Ishikawa (cell line): ENCODE results near the gene ZNF385C.

ENCODE experiments used
- CEBPB ChIP-seq: IDR thresholded peaks from 2 replicates; pipeline ENCODE4 v1.6.1; 2012
- CREB1 ChIP-seq: IDR thresholded peaks from 2 replicates; pipeline ENCODE4 v1.6.1; 2012; ENCODE audit warnings: low read depth
- EGR1 ChIP-seq: IDR thresholded peaks from 2 replicates; pipeline ENCODE4 v1.6.1; 2012
- EP300 ChIP-seq: IDR thresholded peaks from 2 replicates; pipeline ENCODE4 v1.6.1; 2012; ENCODE audit warnings: borderline replicate concordance
- FOXM1 ChIP-seq: IDR thresholded peaks from 2 replicates; pipeline ENCODE4 v1.6.1; 2012; ENCODE audit warnings: low read depth, borderline replicate concordance
- NFIC ChIP-seq: IDR thresholded peaks from 2 replicates; pipeline ENCODE4 v1.6.1; 2012
- RAD21 ChIP-seq: IDR thresholded peaks from 2 replicates; pipeline ENCODE4 v1.6.1; 2012; ENCODE audit warnings: low read depth
- TAF1 ChIP-seq: IDR thresholded peaks from 2 replicates; pipeline ENCODE4 v1.6.1; 2012; ENCODE audit warnings: low read depth, mild to moderate bottlenecking
- TCF12 ChIP-seq: IDR thresholded peaks from 2 replicates; pipeline ENCODE4 v1.6.1; 2012; ENCODE audit warnings: low read depth
- TEAD4 ChIP-seq: IDR thresholded peaks from 2 replicates; pipeline ENCODE4 v1.6.1; 2012
- YY1 ChIP-seq: IDR thresholded peaks from 2 replicates; pipeline ENCODE4 v1.6.1; 2012; ENCODE audit warnings: low read depth
- ZBTB7A ChIP-seq: IDR thresholded peaks from 2 replicates; pipeline ENCODE4 v1.6.1; 2012; ENCODE audit warnings: low read depth
- TF ChIP-seq, protein P1 (sequence below): IDR thresholded peaks from 2 replicates; pipeline ENCODE4 v1.6.1; 2012
- TF ChIP-seq, protein P2 (sequence below): IDR thresholded peaks from 2 replicates; pipeline ENCODE4 v1.6.1; 2012
- TF ChIP-seq, protein P3 (sequence below): IDR thresholded peaks from 2 replicates; pipeline ENCODE4 v1.6.1; 2012; ENCODE audit warnings: low read depth, mild to moderate bottlenecking

Gene ZNF385C

DNA sequence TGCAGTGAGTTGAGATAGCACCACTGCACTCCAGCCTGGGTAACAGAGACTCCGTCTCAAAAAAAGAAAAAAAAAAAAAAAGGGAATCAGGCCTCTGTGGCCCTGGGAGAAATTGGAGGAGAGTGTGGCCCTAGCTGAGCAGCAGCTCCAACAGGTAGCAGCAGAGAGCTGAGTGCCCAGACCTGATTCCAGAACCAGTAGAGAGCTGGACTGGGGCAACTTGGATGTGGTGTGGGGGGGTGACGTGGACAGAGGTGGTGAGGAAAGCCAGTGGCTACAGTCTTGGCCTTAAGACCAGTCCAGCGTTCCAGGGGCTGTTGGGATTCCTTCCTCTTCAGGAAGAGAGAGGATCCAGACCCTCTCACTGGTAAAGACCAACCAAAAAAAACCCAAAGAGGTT lies 26.0 kb upstream of the ZNF385C start:
- TF ChIP-seq, protein P1, sequence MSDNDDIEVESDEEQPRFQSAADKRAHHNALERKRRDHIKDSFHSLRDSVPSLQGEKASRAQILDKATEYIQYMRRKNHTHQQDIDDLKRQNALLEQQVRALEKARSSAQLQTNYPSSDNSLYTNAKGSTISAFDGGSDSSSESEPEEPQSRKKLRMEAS: no peak
- TF ChIP-seq TAF1 (no peak), EP300 (no peak), RAD21 (no peak), EGR1 (no peak), ZBTB7A (no peak), YY1 (no peak), FOXM1 (no peak), TCF12 (no peak), CREB1 (no peak), CEBPB (no peak), NFIC (no peak), TEAD4 (no peak)
- TF ChIP-seq, protein P2, sequence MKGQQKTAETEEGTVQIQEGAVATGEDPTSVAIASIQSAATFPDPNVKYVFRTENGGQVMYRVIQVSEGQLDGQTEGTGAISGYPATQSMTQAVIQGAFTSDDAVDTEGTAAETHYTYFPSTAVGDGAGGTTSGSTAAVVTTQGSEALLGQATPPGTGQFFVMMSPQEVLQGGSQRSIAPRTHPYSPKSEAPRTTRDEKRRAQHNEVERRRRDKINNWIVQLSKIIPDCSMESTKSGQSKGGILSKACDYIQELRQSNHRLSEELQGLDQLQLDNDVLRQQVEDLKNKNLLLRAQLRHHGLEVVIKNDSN: no peak
- TF ChIP-seq, protein P3, sequence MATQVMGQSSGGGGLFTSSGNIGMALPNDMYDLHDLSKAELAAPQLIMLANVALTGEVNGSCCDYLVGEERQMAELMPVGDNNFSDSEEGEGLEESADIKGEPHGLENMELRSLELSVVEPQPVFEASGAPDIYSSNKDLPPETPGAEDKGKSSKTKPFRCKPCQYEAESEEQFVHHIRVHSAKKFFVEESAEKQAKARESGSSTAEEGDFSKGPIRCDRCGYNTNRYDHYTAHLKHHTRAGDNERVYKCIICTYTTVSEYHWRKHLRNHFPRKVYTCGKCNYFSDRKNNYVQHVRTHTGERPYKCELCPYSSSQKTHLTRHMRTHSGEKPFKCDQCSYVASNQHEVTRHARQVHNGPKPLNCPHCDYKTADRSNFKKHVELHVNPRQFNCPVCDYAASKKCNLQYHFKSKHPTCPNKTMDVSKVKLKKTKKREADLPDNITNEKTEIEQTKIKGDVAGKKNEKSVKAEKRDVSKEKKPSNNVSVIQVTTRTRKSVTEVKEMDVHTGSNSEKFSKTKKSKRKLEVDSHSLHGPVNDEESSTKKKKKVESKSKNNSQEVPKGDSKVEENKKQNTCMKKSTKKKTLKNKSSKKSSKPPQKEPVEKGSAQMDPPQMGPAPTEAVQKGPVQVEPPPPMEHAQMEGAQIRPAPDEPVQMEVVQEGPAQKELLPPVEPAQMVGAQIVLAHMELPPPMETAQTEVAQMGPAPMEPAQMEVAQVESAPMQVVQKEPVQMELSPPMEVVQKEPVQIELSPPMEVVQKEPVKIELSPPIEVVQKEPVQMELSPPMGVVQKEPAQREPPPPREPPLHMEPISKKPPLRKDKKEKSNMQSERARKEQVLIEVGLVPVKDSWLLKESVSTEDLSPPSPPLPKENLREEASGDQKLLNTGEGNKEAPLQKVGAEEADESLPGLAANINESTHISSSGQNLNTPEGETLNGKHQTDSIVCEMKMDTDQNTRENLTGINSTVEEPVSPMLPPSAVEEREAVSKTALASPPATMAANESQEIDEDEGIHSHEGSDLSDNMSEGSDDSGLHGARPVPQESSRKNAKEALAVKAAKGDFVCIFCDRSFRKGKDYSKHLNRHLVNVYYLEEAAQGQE: no peak

DNA sequence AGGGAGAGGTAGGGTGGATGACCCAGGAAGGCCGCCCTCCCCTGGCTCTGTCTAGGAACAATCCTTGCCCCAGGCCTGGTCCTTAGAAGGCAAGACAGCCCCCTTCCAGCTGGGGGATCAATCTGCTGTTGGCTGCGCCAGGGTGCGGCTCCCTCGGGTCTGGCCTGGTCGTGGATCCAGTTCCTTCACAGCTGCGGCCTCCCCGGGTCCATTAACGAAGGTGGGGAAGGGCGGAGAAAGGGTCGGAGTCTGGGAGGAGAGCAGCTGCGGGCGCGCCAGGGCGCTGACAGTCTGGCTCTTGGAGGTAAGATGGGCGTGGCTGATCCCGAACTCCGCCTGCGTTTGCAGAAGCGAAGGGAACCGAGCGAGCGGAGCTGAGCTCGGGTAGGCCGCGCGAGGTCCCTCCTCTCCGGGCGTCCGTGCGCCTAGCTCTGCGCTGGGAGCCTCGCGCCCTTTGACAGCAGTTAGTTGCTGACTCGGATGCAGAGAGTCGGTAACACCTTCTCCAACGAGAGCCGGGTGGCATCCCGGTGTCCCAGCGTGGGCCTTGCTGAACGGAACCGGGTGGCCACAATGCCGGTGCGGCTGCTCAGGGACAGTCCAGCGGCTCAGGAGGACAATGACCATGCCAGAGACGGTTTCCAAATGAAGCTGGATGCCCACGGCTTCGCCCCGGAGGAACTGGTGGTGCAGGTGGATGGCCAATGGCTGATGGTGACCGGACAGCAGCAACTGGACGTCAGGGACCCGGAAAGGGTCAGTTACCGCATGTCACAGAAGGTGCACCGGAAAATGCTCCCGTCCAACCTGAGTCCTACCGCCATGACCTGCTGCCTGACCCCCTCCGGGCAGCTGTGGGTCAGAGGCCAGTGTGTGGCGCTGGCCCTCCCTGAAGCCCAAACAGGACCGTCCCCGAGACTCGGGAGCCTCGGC lies 24.4 kb upstream of the ZNF385C start, which contains the start of gene HSPB9:
Gene HSPB9, plus strand, starts transcription at position 434 of the 933 bp plus-strand sequence. Its CDS starts 47 bp downstream, at position 481.
- TF ChIP-seq, protein P1: no peak
- TF ChIP-seq, protein P3: no peak
- TF ChIP-seq, protein P2: no peak
- TF ChIP-seq RAD21 (no peak), TEAD4 (no peak), TCF12 (no peak)

DNA sequence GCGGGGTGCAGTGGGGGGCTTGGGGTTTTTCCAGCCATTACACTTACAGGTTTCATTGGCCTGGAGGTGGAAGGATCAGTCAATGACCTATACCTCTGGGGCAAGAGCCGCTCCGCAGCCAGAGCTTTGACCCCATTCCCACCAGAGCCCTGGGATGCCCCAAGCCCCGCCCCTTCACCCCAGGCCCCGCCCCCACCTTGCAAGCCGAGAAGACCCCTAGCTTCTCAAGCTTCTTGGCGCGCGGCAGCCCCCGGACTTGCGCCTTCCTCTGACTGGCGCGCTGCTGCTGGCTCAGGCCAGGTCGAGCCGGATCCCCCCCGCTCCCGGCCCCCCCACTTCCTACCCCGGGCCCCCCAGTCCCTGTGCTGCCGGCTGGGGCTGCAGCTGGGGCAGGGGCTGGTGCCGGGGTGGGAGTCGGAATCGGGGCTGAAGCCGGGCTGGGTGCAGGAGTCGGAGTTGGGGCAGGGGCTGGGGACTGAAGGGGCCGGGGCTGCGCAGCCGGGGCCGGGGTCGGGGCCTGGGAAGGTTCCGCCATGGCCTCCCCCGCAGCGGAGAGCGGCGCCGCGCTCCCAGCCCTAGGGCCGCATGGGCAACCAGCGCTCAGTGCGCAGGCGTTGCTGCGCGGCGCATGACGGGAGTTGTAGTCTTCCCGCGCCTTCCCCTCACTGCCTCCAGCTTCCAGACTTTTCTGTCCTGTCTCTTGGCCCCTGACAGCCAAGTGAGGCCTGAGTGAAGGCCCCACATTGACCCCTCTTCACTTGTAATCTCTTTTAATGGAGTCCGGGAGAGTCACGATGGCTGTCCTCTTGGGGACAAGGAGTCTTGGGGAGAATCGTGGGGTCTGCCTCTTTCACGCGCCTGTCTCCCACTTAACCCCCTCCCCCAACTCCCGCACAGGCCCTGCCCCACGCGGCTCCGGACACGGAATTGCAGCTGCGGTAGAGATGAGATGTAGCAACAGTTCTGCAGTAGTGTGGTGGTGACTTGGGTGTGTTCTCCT lies 22.8 kb upstream of the ZNF385C start, which contains the start of gene KAT2A:
Gene KAT2A, minus strand, starts transcription at position 598 of the 1,000 bp plus-strand sequence. Its CDS starts 63 bp downstream, at position 535.
- 0 out of 2 replicates have a peak, but pooled peaks have one; percentile 10 for TF ChIP-seq TEAD4
- no peak for TF ChIP-seq NFIC
- TF ChIP-seq TAF1: peak; percentile 66; the same call in 1 of the 2 replicates
- no peak for TF ChIP-seq CEBPB
- TF ChIP-seq, protein P1: peak; percentile 90
- no peak for TF ChIP-seq EP300
- TF ChIP-seq YY1: peak; percentile 79; the same call in 1 of the 2 replicates
- 0 out of 2 replicates have a peak, but pooled peaks have one; percentile 18 for TF ChIP-seq EGR1

DNA sequence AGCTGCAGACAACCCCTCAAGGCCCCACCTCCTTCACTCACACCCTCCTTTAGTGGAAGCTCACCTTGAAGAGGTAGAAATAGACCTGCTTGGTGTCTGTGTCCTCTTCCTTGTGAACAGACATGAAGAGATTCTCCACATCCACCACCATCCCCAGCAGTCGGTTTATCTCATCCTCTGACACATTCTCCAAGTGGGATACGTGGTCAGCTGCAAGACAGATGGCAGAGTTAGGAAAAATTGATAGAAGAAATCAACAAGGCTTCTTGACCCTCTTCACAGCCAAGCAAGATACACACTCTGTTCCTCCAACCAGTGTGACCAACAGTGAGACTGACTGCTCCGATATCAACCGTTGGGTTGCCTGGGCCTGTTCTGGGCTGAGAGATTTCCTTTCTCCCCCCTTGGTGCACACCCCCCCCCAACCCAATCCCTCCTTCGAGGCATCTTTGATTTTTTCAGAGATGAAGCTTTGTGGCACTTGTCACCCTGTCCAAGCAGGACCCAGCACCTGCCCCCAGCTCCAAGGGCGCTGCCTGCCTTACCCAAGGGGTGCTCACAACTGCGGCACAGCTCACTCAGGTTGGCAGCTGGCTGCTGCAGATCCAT lies 22.0 kb upstream of the ZNF385C start:
- no peak for TF ChIP-seq FOXM1
- TF ChIP-seq, protein P3: no peak
- TF ChIP-seq CREB1: no peak
- TF ChIP-seq RAD21: no peak
- TF ChIP-seq TAF1: no peak
- TF ChIP-seq NFIC: no peak
- TF ChIP-seq, protein P2: no peak
- no peak for TF ChIP-seq ZBTB7A
- no peak for TF ChIP-seq YY1
- no peak for TF ChIP-seq TEAD4
- no peak for TF ChIP-seq EP300
- no peak for TF ChIP-seq TCF12
- TF ChIP-seq, protein P1: no peak
- no peak for TF ChIP-seq CEBPB
